CD4-positive, alpha-beta T cell treated with Interferon alpha-2 for 1 hour (primary cell): ENCODE measurements around the gene PPM1M.

ENCODE experiments used
- DNase-seq, 2 donors: peaks; one replicate each; pipeline ENCODE4 v3.0.0-alpha.2; 2020 to 2022

PPM1M gene

DNA sequence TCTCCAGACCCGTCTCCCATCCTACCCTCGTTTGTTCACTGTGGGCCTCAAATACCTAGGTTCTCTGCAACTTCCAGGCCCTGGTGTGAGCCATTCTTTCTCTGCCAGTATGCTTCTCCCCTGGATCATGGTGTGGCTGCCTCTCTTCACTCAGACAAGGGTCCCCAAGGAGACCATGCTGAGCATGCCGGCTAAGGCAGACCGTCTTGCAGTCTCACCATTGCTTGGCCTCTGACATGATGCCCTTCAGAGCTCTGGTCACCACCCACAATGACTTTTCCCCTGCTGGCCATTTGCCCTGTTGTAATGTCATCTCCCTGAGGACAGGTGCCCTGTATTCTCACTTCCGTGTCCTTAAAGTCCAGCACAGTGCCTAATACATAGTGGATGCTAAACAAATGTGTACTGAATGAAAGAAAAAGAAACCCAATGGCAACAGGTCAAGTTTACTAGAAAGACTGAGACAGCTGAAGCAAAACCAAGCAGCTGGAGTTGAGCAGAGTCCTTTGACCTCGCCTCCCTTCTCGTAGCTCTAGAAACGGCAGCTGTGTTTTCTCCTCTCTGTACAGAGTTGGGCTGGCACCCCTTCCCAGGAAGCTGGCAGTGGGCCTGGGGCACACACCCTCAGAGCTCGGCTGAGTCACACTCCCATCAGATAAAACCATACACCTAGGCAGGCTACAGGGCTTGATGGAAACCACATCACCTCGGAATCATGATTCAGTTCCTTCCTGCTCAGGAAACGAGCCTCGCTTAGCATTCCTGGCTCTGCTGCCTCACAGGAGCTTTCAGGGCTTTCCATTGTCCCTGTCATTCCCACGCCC, 28.8 kb upstream of the PPM1M start:
- peak in 1 of 2 donors; percentile 53 for DNase-seq

DNA sequence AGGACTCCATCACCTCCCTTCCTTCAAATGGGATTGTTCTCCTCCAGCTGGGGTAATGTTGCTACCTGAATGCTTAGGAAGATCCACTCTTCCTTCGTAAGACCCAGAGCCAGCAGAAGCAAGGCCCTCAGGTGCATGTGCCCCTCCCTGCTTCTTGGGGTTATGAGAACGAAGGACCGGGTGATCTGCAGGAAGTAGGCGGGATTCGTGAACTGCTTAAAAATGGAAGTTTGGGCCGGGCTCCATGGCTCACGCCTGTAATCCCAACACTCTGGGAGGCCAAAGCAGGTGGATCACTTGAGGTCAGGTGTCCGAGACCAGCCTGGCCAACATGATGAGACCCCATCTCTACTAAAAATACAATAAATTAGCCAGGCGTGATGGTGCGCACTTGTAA, 28.2 kb upstream of the PPM1M start:
- peak in 1 of 2 donors; percentile 36 for DNase-seq

DNA sequence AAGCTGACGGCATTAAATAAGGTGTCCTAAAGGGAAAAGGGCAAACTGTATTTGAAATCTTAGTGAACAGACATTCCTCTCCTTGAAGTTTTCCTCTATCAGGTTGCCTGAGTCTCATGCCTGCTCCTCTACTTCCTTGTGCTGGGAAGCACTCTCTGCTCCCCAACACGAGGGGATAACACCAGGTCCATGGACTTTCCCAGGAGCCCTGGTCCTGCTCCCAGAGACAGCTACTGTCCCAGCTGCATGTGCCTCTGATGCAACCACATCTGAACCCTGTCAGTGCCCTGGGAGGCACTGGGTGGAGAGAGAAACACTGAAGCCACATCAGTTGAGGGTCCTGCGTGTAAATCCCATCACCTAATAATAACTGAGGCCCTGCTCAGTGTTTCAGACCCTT, 27.5 kb upstream of the PPM1M start:
- DNase-seq, result no peak

DNA sequence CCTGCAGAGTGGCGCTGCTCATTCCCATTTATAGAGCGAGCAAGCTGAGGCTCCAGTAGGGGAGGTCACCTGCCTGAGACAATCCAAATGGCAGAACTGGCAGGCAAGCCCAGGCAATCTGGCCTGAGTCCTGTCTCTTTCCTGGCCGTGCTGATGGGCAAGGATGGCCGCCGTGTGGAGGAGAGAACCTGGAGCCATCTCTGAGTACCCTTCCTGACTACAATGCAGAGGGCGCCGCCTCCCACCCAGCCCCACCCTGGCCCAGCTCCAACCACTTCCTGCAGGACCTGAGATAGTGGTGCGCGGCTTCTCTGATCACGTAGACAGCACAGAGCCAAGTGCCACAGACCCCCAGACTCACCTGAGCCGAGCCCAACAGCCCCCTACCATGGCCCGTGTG, 27.1 kb upstream of the PPM1M start:
- DNase-seq, result peak in 1 of 2 donors; percentile 47

DNA sequence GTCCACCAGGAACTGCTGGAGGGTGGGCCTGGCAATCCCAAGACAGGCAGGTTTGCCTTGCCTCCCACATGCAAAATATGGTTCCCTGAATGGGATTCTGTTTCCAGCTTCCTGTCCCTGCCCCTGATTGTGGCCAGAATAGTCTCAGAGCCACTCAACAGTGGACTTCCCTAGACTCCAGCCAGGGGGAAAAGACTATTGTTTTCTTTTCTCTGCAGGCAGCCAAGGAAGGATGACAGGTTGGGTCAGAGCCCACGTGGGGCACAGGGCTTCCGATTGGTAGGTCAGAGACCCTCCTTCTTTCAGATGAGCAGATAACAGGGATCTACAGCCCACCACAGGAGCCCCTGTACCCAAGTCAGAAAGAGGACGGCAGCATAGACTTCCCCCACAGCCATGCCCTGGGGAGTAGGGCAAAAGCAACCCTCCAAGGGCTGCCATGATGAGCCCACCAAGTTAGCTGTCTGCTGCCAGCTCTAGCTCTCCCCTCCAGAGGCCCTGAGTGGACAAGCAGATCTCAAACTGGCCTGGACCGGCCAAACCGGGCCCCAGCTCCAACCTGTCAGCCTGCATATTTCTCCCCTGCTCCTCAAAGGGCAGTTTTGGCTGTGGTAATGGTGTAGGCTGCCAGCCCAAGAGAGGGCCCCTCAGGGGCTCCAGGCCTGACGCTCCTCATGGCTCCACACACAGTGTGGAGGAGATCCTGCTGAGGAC, 26.5 kb upstream of the PPM1M start:
- no peak for DNase-seq

DNA sequence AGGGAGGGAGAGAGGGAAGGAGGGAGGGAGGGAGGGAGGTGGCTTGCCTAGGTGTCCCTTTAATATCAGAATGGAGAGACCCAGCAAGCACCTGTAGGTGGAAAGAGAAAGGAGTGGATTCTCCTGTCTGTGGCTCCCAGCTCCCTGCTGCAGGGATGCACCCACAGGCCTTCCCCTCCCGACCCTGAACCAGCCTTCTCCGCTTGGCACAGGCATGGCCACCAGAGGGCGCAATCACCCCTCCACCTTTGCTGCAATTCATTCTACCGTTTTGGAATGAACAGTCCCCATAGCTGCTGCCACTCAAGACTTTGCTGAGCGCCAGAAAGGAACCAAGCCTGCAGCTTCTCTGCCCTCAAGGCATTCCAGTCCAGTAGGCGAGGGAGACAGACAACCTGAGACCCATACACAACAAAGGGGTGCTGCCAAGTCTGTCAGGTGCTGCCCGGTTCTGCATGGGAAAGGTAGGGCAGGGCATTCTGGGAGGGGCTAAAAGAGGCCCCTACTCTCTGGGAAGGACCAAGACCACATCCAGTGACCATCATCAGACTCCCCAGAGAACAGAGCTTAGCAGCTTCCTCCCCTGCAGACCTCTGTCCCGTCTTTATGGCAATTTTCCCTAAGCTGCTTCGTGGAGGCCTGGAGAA, 25.1 kb upstream of the PPM1M start:
- peak; percentile 79 to 87 for DNase-seq

DNA sequence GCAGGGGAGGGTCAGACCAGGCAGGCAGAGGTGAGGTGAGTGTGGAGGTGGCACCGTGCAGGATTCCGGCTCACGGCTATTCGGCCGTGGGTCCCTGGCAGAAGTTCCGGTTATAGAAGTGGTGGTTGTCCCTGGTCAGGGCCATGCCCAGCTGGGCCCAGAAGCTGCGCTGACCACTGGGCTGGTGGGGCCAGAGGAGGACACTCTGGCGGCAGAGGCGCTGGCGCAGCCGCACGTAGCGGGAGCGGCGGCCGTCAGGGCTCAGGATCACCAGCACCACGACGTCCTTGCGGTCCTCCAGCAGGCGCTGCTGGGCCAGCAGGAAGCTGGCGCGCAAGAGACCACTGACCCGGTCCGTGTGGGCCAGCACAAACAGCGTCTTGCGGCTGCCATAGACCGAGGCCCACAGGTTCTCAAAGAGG, 24.4 kb upstream of the PPM1M start:
- DNase-seq, result no peak

DNA sequence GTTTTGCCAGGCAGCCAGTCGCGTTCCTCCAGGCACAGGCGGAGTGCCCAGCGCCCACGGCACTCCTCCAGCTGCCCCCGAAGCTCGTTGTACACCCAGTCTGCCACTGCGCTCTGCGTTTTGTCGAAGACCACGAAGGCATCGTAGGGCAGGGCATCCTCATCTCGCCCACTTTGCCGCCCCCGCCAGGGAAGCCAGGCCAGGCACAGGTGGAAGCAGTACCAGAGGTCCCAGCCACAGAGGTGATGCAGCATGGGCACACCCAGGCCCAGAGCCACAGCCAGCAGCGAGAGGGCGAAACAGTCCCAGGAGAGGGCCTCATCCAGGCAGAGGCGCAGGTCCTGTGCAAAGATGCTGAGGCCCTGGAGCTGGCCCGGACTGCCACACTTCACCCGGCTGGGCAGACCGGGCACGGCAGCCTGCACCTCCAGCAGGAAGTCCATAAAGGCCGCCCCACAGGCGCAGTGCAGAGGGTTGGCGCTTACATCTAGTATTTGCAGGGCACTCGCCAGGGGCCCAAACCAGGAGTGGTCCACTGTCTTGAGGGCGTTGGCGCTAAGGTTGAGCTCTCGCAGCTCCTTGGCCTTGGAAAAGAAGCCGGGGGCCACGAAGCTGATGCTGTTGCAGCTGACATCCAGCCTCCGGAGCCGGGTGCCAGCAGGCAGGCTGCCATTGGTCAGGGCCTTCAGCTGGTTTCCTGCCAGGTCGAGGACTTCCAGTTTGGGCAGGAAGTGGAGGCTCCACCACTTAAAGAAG, 23.8 kb upstream of the PPM1M start:
- peak; percentile 55 to 79 for DNase-seq

DNA sequence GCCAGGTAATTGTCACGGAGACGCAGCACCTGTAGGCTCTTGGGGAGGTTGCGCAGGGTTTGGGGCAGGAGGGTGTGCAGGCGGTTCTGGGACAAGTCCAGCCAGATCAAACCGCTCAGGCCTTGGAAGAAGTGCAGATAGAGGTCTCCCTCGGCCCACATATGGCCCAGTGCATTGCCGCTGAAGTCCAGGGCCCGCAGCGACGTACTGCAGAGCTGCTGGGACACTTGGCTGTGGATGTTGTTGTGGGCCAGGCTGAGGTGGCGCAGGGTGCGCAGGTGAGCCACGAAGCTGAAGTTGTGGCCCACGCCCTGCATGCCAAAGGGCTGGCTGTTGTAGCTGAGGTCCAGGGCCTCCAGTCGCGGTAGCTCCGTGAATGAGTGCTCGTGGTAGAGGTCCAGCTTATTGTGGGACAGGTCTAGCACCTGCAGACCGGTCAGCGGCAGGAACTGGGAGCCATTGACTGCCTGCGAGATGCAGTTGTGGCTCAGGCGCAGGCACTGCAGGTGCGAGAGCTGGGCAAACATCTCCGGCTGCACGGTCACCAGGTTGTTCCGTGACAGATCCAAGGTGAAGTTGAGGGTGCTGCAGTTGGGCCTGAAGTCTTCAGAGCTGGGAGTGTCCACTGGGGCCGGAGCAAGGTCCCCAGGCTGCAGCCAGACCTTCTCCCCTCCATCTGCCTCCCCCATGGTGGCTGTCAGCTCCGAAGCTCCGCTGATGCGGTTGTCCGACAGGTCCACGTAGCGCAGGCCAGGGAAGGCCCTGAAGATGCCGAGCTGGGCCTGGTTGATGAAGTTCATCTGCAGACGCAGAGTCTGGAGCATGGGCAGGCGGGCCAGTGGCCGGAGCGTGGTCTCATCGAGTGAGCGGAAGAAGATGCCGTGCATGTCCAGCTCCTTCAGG, 23.0 kb upstream of the PPM1M start:
- no peak for DNase-seq

DNA sequence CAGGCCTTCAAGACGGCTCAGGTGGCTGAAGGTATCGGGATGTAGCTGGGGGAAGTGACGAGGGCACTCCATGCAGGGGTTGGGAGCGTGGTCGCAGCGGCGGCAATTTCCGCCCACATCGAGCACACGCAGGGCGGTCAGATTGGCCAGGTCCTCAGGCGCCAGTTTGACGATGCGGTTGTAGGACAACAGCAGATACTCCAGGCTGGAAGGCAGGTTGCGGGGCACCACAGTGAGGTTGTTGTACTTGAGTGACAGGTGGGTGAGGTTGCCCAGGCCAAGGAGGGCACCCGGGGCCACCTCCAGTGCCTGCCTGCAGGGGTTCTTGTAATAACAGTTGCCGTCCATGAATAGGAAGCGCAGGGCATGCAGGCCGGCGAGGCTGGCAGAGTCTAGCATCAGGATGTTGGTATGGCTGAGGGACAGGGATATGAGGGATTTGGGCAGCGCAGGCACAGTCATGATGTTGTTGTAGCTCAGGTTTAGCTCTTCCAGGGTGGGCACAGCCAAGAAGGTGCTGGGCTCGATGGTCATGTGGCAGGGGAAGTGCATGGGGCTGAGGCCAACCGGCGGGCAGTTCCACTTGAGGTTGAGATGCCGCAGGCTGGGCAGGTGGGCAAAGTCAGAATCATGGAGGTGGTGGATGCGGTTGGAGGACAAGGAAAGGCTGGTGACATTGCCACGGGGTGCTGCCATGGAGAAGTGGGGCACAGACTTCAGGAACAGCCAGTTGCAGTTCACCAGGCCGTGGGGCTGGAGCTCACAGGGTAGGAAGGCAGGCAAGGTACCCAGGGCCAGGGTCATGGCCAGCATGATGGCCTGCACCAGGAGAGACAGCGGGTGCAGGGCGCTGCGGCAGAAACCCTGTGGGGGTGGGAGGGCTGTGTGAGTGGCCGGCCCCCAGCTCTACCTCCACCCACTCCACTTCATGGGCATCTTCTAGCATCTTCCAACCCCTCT, 21.8 kb upstream of the PPM1M start:
- DNase-seq, result no peak

DNA sequence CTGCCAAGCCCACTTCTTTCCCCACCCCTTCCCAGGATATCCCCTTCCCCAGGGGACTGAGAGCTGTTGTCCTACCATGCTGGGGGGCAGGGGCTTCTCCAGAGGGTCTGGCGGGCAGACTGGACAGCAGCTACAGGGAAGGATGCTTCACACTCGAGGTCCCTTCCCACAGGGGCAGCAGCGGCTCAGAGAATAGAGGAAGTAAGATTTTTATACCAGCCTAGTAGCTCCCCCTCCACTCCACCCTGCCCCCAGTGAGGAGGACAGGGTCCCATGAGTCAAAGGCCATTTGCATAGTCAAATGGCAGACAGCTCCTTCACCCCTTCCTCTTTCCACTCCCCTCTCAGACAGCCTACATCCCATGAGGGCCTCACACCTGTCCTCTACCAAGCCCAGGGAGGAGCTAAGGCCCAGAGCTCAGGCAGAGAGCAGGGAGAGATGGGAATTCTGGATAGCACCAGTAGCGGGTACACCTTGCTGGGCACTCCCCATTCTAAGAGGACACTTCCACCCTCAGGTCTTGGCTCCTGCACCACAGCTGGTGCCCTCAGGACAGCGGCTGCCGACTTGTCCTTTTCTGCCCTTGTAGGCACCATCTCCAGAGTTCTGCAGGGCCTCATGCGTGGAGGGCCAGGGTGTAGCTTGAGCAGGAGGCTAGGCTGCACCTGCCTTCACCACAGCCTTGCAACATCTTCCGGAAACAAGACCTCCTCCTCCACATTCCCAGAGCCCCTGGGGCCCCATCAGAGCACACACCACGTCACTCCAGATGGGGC, 19.9 kb upstream of the PPM1M start, which contains the start of gene TLR9:
TLR9 (minus strand) TSS at position 194 of the 777 bp plus-strand sequence; CDS start at position 78, 116 bp downstream.
- DNase-seq, result peak in 1 of 2 donors; percentile 74

DNA sequence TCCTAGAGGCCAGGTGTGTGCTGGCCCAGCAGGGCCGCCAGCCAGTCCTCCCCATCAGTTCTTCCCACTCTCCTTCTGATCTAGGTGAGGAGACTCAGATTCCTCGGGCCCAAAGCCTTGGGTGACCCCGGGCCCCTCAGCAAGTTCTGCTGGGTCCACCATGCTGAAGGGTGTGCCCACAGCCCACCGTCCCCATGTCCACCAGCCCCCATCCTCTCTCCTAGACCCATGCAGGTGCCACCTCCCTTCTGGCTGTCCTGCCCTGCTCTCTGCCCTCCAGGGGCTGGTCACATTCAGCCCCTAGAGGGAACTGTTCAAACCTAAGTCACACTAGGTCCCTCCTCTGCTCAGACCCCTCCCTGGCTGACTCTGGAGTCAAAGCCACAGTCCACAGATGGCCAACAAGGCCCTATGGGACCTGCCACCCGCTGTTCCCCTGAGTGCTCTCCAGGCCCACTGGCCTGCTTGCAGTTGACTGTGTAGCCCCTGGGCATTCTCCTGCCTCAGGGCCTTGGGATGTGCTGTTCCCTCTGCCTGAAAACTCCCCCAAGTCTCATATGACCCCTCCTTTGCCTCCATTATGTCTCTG, 19.2 kb upstream of the PPM1M start:
- DNase-seq, result no peak

DNA sequence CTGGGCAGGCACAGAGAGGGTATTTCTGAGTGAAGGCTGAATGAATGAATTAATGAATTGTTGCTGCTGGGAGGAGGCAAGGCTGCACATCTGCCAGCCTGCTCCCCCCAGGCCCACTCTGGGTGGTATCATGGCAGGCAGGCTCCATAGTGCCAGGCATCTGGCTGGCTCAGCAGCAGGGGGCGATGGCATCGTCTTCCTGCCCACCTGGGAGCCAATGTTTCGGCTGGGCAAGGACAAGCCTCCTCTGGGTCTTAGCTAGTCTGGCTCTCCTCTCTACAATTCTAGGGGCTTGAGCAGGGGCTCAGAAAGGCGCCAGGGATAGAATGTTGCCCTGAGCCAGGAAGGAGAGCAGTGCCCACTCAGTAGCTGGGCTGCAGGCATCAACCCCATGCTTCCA, 18.4 kb upstream of the PPM1M start:
- DNase-seq, result no peak

DNA sequence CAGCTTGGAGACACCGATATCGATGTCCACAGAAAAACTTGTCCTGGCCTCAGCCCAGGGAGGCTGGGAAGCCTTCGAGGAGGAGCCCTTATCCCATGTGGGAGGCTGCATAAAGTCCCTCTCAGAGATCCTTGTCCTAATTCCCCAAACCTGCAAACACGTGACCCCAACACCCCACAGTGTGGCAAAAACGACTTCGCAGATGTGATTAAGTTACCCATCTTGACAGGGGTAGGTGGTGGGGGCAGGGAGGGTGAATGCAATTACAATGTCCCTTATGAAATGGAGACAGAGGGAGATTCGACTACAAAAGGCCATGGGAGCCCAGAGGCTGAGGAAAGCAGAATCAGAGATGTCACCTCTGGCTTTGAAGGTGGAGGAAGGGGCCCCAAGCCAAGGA, 17.8 kb upstream of the PPM1M start:
- DNase-seq, result no peak

DNA sequence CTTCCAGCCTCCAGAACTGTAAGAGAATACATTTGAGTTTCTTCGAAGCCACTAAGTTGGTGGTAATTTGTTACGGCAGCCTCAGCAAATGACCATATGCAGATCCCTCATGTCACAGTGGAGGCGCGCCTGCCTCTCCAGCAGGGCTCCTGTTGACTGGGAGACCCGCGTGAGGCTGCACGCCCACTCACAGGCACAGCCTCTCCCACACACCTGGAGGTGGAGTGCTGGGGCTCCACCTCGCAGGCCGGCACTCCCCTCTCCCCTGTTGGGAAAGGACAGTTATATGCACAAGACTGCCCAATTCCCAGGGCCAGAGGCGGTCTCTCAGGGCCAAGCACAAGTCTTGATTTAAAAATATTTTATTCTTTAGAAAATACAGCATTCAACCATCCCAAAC, 17.3 kb upstream of the PPM1M start:
- no peak for DNase-seq

DNA sequence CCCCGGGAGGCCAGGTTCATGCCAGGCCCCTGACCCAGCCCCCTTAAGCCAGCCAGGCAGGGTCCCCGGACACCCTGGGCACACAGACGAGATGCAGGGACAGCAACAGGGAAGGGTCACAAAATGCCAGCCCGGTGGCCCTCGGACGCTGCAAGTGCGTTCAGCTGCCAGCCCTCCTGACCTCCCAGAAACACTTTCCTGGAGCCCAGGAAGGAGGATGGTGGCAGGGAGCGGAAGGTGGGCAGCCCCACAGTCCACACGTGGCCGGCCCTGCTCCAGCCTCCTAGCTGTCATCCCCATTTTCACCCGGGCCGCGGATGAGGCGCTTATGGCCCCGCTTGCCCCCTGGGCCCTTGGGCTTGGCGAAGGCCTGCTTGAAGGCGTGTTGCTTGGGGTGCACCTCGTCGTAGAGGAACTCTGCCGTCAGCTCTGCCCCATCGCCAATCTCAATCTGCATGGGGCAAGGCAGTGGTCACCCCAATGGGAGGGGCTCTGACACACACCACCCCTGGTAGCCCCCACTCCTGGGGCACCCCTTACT, 16.7 kb upstream of the PPM1M start:
- DNase-seq, result no peak

DNA sequence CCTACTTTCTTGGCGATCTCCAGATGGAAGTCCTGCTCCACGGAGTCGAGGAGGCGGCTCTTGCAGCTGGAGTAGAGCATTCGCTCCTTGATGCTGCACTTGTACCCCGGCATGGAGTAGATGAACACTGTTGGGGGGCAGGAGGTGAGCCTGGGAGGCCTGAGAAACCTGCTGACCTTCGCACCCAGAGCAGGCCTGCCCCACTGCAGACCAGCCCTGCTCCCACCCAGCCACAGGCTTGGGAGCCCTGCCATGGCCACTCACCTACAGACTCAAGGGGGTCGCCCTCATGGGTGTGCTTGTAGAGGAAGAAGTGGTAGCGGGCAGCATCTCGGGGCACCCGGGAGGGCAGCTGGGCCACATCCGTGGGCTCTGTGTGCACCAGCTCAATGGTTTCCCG, 15.9 kb upstream of the PPM1M start:
- DNase-seq, result no peak

DNA sequence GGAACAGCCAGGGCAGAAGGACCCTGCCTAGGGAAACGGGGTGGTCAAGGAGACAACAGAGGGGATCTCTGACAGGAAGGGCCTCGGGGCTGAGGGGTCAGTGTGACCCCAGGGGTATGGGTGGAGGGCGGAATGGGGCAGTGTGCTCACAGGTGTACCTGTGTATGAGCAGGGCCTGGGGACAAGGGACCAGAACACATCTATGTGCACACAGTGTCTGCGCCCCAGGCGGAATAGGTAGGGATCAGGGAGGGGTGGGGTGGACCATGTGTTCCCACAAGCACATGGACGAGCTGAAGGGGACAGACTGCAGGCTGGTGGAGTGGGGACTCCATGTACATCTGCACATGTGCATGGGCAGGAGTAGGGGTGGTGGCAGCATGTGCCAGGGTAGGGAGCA, 15.1 kb upstream of the PPM1M start:
- no peak for DNase-seq

DNA sequence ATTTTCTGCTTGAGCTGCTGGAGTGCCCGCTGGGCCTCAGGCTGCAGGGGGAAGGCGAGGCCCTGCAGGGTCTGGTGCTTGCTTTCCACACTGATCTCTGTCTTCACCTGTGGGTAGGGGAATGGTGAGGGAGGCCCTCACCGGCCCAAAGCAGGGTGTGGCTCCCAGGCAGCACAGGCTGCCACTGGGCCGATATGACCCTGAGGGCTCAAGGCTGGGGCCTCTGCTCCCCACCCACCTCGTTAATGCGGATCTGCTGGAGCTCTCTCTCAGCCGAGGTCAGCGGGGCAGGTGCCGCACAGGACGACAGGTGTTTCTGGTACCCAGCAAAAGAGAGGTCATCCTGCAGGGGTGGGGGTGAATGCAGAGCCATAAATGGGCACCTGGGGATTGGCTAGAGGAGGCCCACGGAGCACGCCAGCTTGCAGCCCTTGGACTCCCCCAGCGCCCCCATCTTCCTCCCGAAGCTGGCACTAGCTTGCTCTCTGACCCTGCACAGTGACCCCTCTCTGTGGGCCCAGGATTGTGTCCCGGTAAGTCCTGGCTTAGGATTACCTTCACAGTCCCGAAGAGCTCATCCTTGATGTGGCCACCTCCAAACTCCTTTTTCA, 14.6 kb upstream of the PPM1M start:
- DNase-seq, result no peak
